ENCODE results near the gene IQCH.
A peak's percentile ranks its signal among the peaks of the same experiment; 100 is the strongest.

The IQCH gene

DNA sequence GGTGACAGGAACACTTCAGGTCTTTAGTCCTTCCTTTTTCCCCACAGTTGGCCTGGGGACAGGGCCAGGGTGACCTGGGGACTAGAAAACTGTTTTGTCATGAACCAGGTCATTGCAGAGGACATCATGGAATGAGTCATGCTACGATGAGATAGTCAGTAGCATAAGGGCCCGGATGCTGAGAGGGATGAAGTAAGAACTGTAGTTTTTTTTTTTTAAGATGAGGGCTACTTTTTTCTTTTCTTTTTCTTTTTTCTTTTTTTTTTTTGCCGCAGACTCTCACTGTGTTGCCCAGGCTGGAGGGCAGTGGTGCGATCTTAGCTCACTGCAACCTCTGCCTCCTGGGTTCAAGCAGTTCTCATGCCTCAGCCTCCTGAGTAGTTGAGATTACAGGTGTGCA is 295.9 kb downstream of the IQCH start:
- Histone ChIP-seq H3K27ac (peak overlapping the region; percentile 84), H3K36me3 (ENCODE audit: insufficient read depth, low read length) (peaks cover 29% of the 10 kb centered on the region), H3K9ac (ENCODE audit: insufficient read length) (peak overlapping the region; percentile 27), H3K9me3 (ENCODE audit: low read depth, low read length) (no peaks in the 10 kb centered on the region), H3K4me3 (peak overlapping the region; percentile 72)
- TF ChIP-seq FOXP2 (optimal IDR thresholded peaks at IDR 0.05; ENCODE audit: control extremely low read depth, extremely low read length, insufficient read depth), result no peak
- no peak for TF ChIP-seq EZH2 (IDR thresholded peaks at IDR 0.05)
- no peak for TF ChIP-seq POLR2AphosphoS5 (IDR thresholded peaks at IDR 0.05; ENCODE audit: borderline replicate concordance, low read depth, low read length)
- no peak for DNase-seq (ENCODE audit: low read depth, low spot score)

DNA sequence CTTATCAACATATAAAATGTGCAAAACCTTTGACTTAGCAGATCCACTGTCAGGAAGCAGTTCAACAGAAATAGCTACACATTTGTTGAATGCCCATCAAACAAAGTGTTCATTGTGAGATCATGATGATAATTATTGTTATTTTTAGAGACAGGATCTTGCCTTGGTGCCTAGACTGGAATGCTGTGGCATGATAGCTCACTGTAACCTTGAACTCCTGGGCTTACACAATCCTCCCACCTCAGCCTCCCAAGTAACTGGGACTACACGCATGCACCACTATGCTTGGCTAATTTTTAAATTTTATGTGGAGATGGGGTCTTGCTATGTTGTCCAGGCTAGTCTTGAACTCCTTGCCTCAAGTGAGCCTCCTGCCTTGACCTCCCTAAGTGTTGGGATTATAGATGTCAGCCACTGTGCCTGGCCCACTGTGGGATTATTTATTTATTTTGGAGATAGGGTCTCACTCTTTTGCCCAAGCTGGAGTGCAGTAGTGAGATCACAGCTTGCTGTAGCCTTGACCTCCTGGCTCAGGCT is 296.7 kb downstream of the IQCH start:
- H3K36me3 ChIP-seq (ENCODE audit: insufficient read depth, low read length), result peaks cover 26% of the 10 kb centered on the region

More for the DNA sequence above, 296.7 kb downstream of the IQCH start:
- no peak overlapping the region for H3K4me3 ChIP-seq
- no peak for TF ChIP-seq FOXP2 (optimal IDR thresholded peaks at IDR 0.05; ENCODE audit: control extremely low read depth, extremely low read length, insufficient read depth)
- no peak for TF ChIP-seq POLR2AphosphoS5 (IDR thresholded peaks at IDR 0.05; ENCODE audit: borderline replicate concordance, low read depth, low read length)
- TF ChIP-seq EZH2 (IDR thresholded peaks at IDR 0.05), result no peak
- H3K9me3 ChIP-seq (ENCODE audit: low read depth, low read length), result no peaks in the 10 kb centered on the region
- no peak for DNase-seq (ENCODE audit: low read depth, low spot score)
- H3K27ac ChIP-seq, result no peak overlapping the region
- no peak overlapping the region for H3K9ac ChIP-seq (ENCODE audit: insufficient read length)
